HepG2 (cell line): ENCODE measurements around the gene CD300LF. TPM values are rescaled to one million over a fixed set of nuclear protein-coding genes. Genes with fewer than 3 reads are reported as not detected.

Experiments used
- ATAC-seq: fragments of 200-7000 bp; cut with Tn5 transposase; 3 replicates; pipeline ENCODE4 v1.9.1; 2020; ENCODE audit warnings: mild to moderate bottlenecking, moderate library complexity
- BruUV-seq: library from RNA; stranded (reverse); fragments of 400-500 nt; replicated peaks from 2 replicates; lab custom pipeline; 2021; lab: Mats Ljungman, UMichigan
- CTCF ChIA-PET: fragments of 300-600 bp; formaldehyde crosslinking; extraction: SDS; loops from one replicate; lab custom pipeline; 2021; ENCODE audit warnings: low total read pairs, inconsistent platforms, low intra/inter-chr PET ratio; lab: Yijun Ruan, JAX
- POLR2A ChIA-PET: fragments of 350-600 bp; sonication (Branson Sonifier 250); formaldehyde crosslinking; loops from one replicate; lab custom pipeline; 2020; ENCODE audit warnings: antibody characterized with exemption, inconsistent platforms; lab: Yijun Ruan, JAX
- DNase-seq: peaks from one replicate; pipeline ENCODE4 v3.0.0-alpha.2; 2015; ENCODE audit warnings: low spot score
- FAIRE-seq: peaks from 3 replicates; lab custom pipeline; 2011; peaks lifted over from hg19 to GRCh38; lab: Jason Lieb, UNC
- H2AFZ ChIP-seq: one replicate; pipeline ENCODE4 v1.6.1; 2011; ENCODE audit warnings: low read length, inconsistent platforms
- H3K27ac ChIP-seq: fragments of 300-600 bp; 3 replicates; pipeline ENCODE4 v1.8.0; 2011; ENCODE audit warnings: mixed run types, mild to moderate bottlenecking, mixed read lengths, low read length, inconsistent platforms; ENCODE audit not compliant: insufficient read depth; ENCODE audit errors: extremely low read length
- H3K27me3 ChIP-seq, 2 experiments: fragments of 200-600 bp in 1 of 2; 2 replicates in 1 of 2; 3 replicates in 1 of 2; pipeline versions ENCODE4 v1.6.0 to v1.8.0; 2011; ENCODE audit warnings: low read length in 2 of 2, mild to moderate bottlenecking in 2 of 2, moderate library complexity in 2 of 2, inconsistent platforms in 1 of 2; ENCODE audit not compliant: insufficient read depth in 2 of 2, control insufficient read depth in 1 of 2
- H3K36me3 ChIP-seq, 2 experiments: fragments of 200-600 bp in 1 of 2; replicated peaks in 1 of 2; 2 replicates in 1 of 2; 3 replicates in 1 of 2; pipeline versions ENCODE4 v1.5.1 to v1.8.0; 2011; ENCODE audit warnings: low read length in 2 of 2, inconsistent platforms in 1 of 2; ENCODE audit not compliant: insufficient read depth in 2 of 2, control insufficient read depth in 1 of 2
- H3K4me1 ChIP-seq: 2 replicates; pipeline ENCODE4 v1.5.1; 2012; ENCODE audit warnings: low read length, inconsistent platforms; ENCODE audit not compliant: insufficient read depth
- H3K4me2 ChIP-seq: 2 replicates; pipeline ENCODE4 v1.6.0; 2011; ENCODE audit warnings: low read depth, low read length, inconsistent platforms
- H3K4me3 ChIP-seq, 3 experiments: fragments of 200-600 bp in 1 of 3; sonication (generic), shearing (Covaris generic) in 1 of 3; replicated peaks in 1 of 3; 2 replicates each; pipeline ENCODE4 v1.5.1; 2011 to 2016; ENCODE audit warnings: low read length in 3 of 3, inconsistent platforms in 2 of 3, low read depth in 2 of 3, mild to moderate bottlenecking in 2 of 3, control low read depth in 1 of 3, mixed read lengths in 1 of 3; ENCODE audit not compliant: insufficient read depth in 1 of 3
- H3K79me2 ChIP-seq: one replicate; pipeline ENCODE4 v1.6.1; 2011; ENCODE audit warnings: low read length, inconsistent platforms; ENCODE audit not compliant: insufficient read depth
- H3K9ac ChIP-seq: 2 replicates; pipeline ENCODE4 v1.6.0; 2011; ENCODE audit warnings: mild to moderate bottlenecking, low read depth, low read length, inconsistent platforms; ENCODE audit not compliant: insufficient read depth
- H3K9me3 ChIP-seq: 2 replicates; pipeline ENCODE4 v1.5.1; 2012; ENCODE audit warnings: mild to moderate bottlenecking, low read length
- H4K20me1 ChIP-seq: 2 replicates; pipeline ENCODE4 v1.6.0; 2011; ENCODE audit warnings: inconsistent platforms, mild to moderate bottlenecking, low read length, moderate library complexity; ENCODE audit not compliant: insufficient read depth
- AHR ChIP-seq: IDR thresholded peaks from 2 replicates; pipeline ENCODE4 v1.6.1; 2018; ENCODE audit warnings: missing genetic modification reagents, missing compliant biosample characterization
- ARNT ChIP-seq: fragments of 450-650 bp; IDR thresholded peaks from 2 replicates; pipeline ENCODE4 v1.6.1; 2017
- IKZF1 ChIP-seq: fragments of 450-650 bp; IDR thresholded peaks from 2 replicates; pipeline ENCODE4 v1.7.1; 2016
- MED1 ChIP-seq: sonication (generic); formaldehyde crosslinking; IDR thresholded peaks from 2 replicates; pipeline ENCODE4 v1.4.0; 2020; ENCODE audit warnings: missing genetic modification reagents
- NFRKB ChIP-seq: fragments of 450-650 bp; IDR thresholded peaks from 2 replicates; pipeline ENCODE4 v1.6.1; 2017
- NONO ChIP-seq, 2 experiments: fragments of 450-650 bp in 1 of 2; sonication (generic) in 1 of 2; formaldehyde crosslinking in 1 of 2; IDR thresholded peaks in 1 of 2; conservative IDR thresholded peaks in 1 of 2; 2 replicates each; pipeline versions ENCODE4 v1.6.1 to v1.8.0; 2017 to 2022; ENCODE audit warnings: mild to moderate bottlenecking in 1 of 2, missing genetic modification reagents in 1 of 2, moderate library complexity in 1 of 2
- TP53 ChIP-seq: sonication (generic); formaldehyde crosslinking; conservative IDR thresholded peaks from 2 replicates; pipeline ENCODE4 v1.4.0; 2020; ENCODE audit warnings: missing genetic modification reagents
- ZNF34 ChIP-seq: sonication (generic); formaldehyde crosslinking; IDR thresholded peaks from 2 replicates; pipeline ENCODE4 v1.4.0; 2020; ENCODE audit warnings: mild to moderate bottlenecking, missing genetic modification reagents, borderline replicate concordance
- ZNF720 ChIP-seq: sonication (generic); formaldehyde crosslinking; IDR thresholded peaks from 2 replicates; pipeline ENCODE4 v1.4.0; 2020; ENCODE audit warnings: missing genetic modification reagents
- ZNF773 ChIP-seq: sonication (generic); formaldehyde crosslinking; IDR thresholded peaks from 2 replicates; pipeline ENCODE4 v1.4.0; 2020; ENCODE audit warnings: missing genetic modification reagents, borderline replicate concordance
- ZNF83 ChIP-seq: sonication (generic); formaldehyde crosslinking; IDR thresholded peaks from 2 replicates; pipeline ENCODE4 v1.4.0; 2020; ENCODE audit warnings: missing genetic modification reagents, mild to moderate bottlenecking, borderline replicate concordance
- WGBS: methylation state at CpG from one replicate; pipeline ENCODE4 v1.1.6; 2017; ENCODE audit warnings: low lambda C conversion rate; 5-methylcytosine and 5-hydroxymethylcytosine counted together
- in situ Hi-C: cut with HindIII; loops from 2 replicates; pipeline ENCODE4 v1.10.0; 2017; ENCODE audit warnings: low pct_unique_long_range_greater_than_20kb; ENCODE audit not compliant: extremely low pct_ligation_motif_present
- intact Hi-C: fragments of 100-400 bp; cut with micrococcal nuclease; formaldehyde crosslinking; loops from one replicate; pipeline ENCODE4 v1.10.0; 2022; ENCODE audit not compliant: unreplicated experiment
- polyA plus RNA-seq, 8 experiments: library from polyadenylated mRNA; depleted of rRNA in 3 of 8; stranded (reverse) in 7 of 8; unstranded in 1 of 8; fragments of >200 nt; fragmentation: Illumina TruSeq in 4 of 8; extraction: Trizol in 4 of 8; gene quantifications; 2 replicates each; pipeline versions ENCODE4 v1.2.1 to v1.2.3, GENCODE V29; 2011 to 2016; ENCODE audit warnings: low read depth in 4 of 8, missing spikeins in 1 of 8, mixed read lengths in 1 of 8; ENCODE audit not compliant: insufficient read depth in 1 of 8
- total RNA-seq, 5 experiments: library from RNA; depleted of rRNA; stranded (reverse); fragments of >200 nt; fragmentation: Illumina TruSeq; extraction: Trizol; gene quantifications; 2 replicates each; pipeline ENCODE4 v1.2.3, GENCODE V29; 2016; ENCODE audit warnings: low read depth in 1 of 5
- TF ChIP-seq, protein P1 (sequence below): fragments of 450-650 bp; IDR thresholded peaks from 2 replicates; pipeline ENCODE4 v1.6.1; 2017
- TF ChIP-seq, protein P2 (sequence below): sonication (generic); formaldehyde crosslinking; IDR thresholded peaks from 2 replicates; pipeline ENCODE4 v1.5.0; 2020; ENCODE audit warnings: missing genetic modification reagents
- TF ChIP-seq, protein P3 (sequence below): sonication (generic); formaldehyde crosslinking; IDR thresholded peaks from 2 replicates; pipeline ENCODE4 v1.4.0; 2020; ENCODE audit warnings: mild to moderate bottlenecking, missing genetic modification reagents
- TF ChIP-seq, protein P4 (sequence below): sonication (generic); formaldehyde crosslinking; IDR thresholded peaks from 2 replicates; pipeline ENCODE4 v1.8.0; 2022; ENCODE audit warnings: mild to moderate bottlenecking, missing genetic modification reagents, moderate library complexity

CD300LF gene
- total and polyA plus RNA-seq, 2 of the 13 experiments (the other 11 are each of a cell fraction or from before 2014, with no cell fraction given), result not detected

DNA sequence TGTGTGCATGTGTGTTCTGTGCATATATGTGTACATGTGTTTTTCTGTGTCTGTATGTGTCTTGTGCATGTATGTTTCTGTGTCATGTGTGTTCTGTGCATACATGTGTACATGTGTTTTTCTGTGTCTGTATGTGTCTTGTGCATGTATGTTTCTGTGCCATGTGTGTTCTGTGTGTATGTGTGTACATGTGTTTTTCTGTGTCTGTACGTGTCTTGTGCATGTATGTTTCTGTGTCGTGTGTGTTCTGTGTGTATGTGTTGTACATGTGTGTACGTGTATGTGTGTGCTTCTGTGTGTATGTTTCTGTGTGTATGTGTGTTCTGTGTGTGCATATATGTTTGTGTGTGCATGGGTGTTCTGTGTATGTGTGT, 16.0 kb upstream of the CD300LF start:
- ATAC-seq, result no peak
- in situ Hi-C loops, result no loop called here
- no peaks in the 10 kb centered on the region for H3K4me1 ChIP-seq
- TF ChIP-seq ZNF34, result no peak
- TF ChIP-seq NFRKB, result no peak; the same call in 1 of the 2 replicates
- TF ChIP-seq, protein P1, sequence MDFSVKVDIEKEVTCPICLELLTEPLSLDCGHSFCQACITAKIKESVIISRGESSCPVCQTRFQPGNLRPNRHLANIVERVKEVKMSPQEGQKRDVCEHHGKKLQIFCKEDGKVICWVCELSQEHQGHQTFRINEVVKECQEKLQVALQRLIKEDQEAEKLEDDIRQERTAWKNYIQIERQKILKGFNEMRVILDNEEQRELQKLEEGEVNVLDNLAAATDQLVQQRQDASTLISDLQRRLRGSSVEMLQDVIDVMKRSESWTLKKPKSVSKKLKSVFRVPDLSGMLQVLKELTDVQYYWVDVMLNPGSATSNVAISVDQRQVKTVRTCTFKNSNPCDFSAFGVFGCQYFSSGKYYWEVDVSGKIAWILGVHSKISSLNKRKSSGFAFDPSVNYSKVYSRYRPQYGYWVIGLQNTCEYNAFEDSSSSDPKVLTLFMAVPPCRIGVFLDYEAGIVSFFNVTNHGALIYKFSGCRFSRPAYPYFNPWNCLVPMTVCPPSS, result 0 out of 2 replicates have a peak, but pooled peaks have one; percentile 86
- TF ChIP-seq NONO (IDR thresholded peaks at IDR 0.05), result peak; percentile 31; the same call in 1 of the 2 replicates
- TF ChIP-seq NONO (CRISPR knock-in tag; conservative IDR thresholded peaks at IDR 0.05), result no peak
- peak; percentile 99 for TF ChIP-seq IKZF1
- no peak for TF ChIP-seq ZNF83 (CRISPR knock-in tag)
- no peak for TF ChIP-seq AHR (CRISPR knock-in tag)
- TF ChIP-seq TP53 (CRISPR knock-in tag), result no peak
- TF ChIP-seq ARNT, result peak; percentile 77; the same call in 1 of the 2 replicates
- TF ChIP-seq, protein P2, sequence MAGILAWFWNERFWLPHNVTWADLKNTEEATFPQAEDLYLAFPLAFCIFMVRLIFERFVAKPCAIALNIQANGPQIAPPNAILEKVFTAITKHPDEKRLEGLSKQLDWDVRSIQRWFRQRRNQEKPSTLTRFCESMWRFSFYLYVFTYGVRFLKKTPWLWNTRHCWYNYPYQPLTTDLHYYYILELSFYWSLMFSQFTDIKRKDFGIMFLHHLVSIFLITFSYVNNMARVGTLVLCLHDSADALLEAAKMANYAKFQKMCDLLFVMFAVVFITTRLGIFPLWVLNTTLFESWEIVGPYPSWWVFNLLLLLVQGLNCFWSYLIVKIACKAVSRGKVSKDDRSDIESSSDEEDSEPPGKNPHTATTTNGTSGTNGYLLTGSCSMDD (CRISPR knock-in tag), result no peak
- no peak for TF ChIP-seq MED1 (CRISPR knock-in tag)
- no peak for TF ChIP-seq ZNF773
- TF ChIP-seq, protein P3, sequence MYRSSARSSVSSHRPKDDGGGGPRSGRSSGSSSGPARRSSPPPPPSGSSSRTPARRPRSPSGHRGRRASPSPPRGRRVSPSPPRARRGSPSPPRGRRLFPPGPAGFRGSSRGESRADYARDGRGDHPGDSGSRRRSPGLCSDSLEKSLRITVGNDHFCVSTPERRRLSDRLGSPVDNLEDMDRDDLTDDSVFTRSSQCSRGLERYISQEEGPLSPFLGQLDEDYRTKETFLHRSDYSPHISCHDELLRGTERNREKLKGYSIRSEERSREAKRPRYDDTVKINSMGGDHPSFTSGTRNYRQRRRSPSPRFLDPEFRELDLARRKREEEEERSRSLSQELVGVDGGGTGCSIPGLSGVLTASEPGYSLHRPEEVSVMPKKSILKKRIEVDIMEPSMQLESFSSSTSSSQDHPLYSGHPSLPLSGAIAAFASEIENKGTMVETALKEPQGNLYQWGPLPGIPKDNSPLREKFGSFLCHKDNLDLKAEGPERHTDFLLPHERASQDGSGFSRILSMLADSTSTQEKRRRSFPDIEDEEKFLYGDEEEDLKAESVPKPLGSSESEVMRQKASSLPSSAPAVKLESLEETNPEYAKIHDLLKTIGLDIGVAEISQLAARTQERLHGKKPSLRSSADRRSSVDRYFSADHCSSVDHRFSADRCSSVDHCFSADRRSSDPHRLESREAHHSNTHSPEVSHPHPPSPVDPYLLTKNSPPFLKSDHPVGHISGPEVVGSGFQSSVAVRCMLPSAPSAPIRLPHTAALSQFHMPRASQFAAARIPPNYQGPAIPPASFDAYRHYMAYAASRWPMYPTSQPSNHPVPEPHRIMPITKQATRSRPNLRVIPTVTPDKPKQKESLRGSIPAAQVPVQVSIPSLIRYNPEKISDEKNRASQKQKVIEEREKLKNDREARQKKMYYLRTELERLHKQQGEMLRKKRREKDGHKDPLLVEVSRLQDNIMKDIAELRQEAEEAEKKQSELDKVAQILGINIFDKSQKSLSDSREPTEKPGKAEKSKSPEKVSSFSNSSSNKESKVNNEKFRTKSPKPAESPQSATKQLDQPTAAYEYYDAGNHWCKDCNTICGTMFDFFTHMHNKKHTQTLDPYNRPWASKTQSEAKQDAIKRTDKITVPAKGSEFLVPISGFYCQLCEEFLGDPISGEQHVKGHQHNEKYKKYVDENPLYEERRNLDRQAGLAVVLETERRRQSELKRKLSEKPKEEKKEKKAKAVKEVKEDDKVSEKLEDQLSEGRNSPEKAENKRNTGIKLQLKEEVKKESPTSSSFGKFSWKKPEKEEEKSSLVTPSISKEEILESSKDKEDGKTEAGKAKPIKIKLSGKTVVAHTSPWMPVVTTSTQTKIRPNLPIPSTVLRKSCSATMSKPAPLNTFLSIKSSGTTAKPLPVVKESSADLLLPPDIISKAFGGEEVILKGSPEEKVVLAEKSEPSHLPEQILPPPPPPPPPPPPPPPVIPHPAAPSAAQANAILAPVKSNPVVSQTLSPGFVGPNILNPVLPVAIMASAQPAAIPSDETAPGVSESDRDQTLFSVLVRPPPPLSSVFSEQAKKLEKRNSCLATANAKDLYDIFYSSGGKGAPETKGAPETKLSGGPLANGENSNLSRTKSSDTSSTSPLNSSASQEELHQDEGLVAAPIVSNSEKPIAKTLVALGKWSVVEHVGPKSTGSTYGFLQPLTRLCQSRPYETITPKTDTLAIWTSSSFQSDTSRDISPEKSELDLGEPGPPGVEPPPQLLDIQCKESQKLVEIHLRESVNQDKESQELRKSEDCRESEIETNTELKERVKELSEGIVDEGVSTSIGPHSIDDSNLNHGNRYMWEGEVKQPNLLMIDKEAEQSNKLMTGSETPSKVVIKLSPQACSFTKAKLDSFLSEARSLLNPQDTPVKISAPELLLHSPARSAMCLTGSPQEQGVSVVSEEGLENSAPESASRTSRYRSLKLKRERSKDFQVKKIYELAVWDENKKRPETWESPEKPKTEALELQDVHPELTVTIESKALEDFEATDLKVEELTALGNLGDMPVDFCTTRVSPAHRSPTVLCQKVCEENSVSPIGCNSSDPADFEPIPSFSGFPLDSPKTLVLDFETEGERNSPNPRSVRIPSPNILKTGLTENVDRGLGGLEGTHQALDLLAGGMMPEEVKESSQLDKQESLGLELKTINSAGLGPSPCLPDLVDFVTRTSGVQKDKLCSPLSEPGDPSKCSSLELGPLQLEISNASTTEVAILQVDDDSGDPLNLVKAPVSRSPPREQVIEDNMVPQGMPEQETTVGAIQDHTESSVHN (CRISPR knock-in tag), result no peak
- TF ChIP-seq, protein P4, sequence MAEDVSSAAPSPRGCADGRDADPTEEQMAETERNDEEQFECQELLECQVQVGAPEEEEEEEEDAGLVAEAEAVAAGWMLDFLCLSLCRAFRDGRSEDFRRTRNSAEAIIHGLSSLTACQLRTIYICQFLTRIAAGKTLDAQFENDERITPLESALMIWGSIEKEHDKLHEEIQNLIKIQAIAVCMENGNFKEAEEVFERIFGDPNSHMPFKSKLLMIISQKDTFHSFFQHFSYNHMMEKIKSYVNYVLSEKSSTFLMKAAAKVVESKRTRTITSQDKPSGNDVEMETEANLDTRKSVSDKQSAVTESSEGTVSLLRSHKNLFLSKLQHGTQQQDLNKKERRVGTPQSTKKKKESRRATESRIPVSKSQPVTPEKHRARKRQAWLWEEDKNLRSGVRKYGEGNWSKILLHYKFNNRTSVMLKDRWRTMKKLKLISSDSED (CRISPR knock-in tag), result no peak
- TF ChIP-seq ZNF720 (CRISPR knock-in tag), result no peak

More for the DNA sequence above, 16.0 kb upstream of the CD300LF start:
- no peak overlapping the region for H3K27ac ChIP-seq
- H3K4me3 ChIP-seq, result no peak overlapping the region
- WGBS, result 22% methylated on average over 3 of the region's 3 CpGs
- H3K4me2 ChIP-seq, result no peak overlapping the region
- no peak overlapping the region for H2AFZ ChIP-seq
- DNase-seq, result no peak
- no peaks in the 10 kb centered on the region for H3K36me3 ChIP-seq
- FAIRE-seq, result no peak
- H3K9ac ChIP-seq, result no peak overlapping the region
- no TSS peak for BruUV-seq
- H3K79me2 ChIP-seq, result no peaks in the 10 kb centered on the region
- no peaks in the 10 kb centered on the region for H4K20me1 ChIP-seq
- ChIA-PET CTCF (no interaction called here), POLR2A (no interaction called here)
- intact Hi-C loops, result no loop called here
- peaks cover 9% of the 10 kb centered on the region; the same call in 1 of the 2 replicates for H3K9me3 ChIP-seq
- H3K27me3 ChIP-seq, result peaks cover 3 to 25% of the 10 kb centered on the region in 2 experiments; a peak in 4 of 5 replicates
